Naive thymus-derived CD4-positive, alpha-beta T cell (primary cell): ENCODE measurements around the gene ATP8B3. TPM values are rescaled to one million over a fixed set of nuclear protein-coding genes. Genes with fewer than 3 reads are reported as not detected.
A peak's percentile ranks its signal among the peaks of the same experiment; 100 is the strongest.

ENCODE experiments used
- ATAC-seq: fragments of 150-1000 bp; cut with Tn5 transposase; 2 replicates; pipeline ENCODE4 v1.10.0; 2021; ENCODE audit warnings: mild to moderate bottlenecking, moderate library complexity
- CTCF ChIA-PET: fragments of 350-600 bp; sonication (Branson Sonifier 250); formaldehyde crosslinking; loops from one replicate; lab custom pipeline; 2021; ENCODE audit warnings: antibody characterized with exemption; lab: Charles Lee
- POLR2A ChIA-PET: fragments of 350-600 bp; sonication (Branson Sonifier 250); formaldehyde crosslinking; loops from one replicate; lab custom pipeline; 2021; ENCODE audit warnings: antibody characterized with exemption, inconsistent platforms; lab: Charles Lee
- DNase-seq, 9 donors: peaks; one replicate each; pipeline versions ENCODE4 v3.0.0 to v3.0.0-alpha.2; 2020 to 2022; ENCODE audit warnings: mixed read lengths in 1 of 9
- H3K27ac ChIP-seq: one replicate; pipeline ENCODE4 v1.7.0; 2013; ENCODE audit warnings: mild to moderate bottlenecking, low read depth, low read length, moderate library complexity
- H3K27me3 ChIP-seq, 2 donors: one replicate each; pipeline ENCODE4 v1.7.0; 2013; ENCODE audit warnings: low read length in 2 of 2, mild to moderate bottlenecking in 2 of 2, moderate library complexity in 2 of 2; ENCODE audit not compliant: control insufficient read depth in 2 of 2, insufficient read depth in 2 of 2
- H3K36me3 ChIP-seq, 3 experiments: 1 replicate in 2 of 3; 2 replicates in 1 of 3; pipeline ENCODE4 v1.7.0; 2013; ENCODE audit warnings: low read length in 3 of 3, mild to moderate bottlenecking in 3 of 3, moderate library complexity in 1 of 3; ENCODE audit not compliant: insufficient read depth in 3 of 3, control insufficient read depth in 2 of 3
- H3K4me1 ChIP-seq, 2 donors: one replicate each; pipeline ENCODE4 v1.7.0; 2013; ENCODE audit warnings: low read length in 2 of 2, mild to moderate bottlenecking in 2 of 2, moderate library complexity in 1 of 2; ENCODE audit not compliant: control insufficient read depth in 2 of 2, insufficient read depth in 2 of 2
- H3K4me3 ChIP-seq: 2 replicates; pipeline ENCODE4 v1.7.0; 2013; ENCODE audit warnings: mild to moderate bottlenecking, low read length
- H3K9me3 ChIP-seq, 3 experiments: 1 replicate in 2 of 3; 2 replicates in 1 of 3; pipeline ENCODE4 v1.7.0; 2013; ENCODE audit warnings: low read length in 3 of 3; ENCODE audit not compliant: control insufficient read depth in 2 of 3
- H3K27ac Mint-ChIP-seq, 9 donors: one replicate each; pipeline ENCODE4 v1.8.0; 2020 to 2022; ENCODE audit warnings: mixed read lengths in 9 of 9, mild to moderate bottlenecking in 8 of 9, moderate library complexity in 5 of 9, inconsistent platforms in 2 of 9
- H3K27me3 Mint-ChIP-seq, 5 donors: one replicate each; pipeline ENCODE4 v1.8.0; 2021 to 2022; ENCODE audit warnings: mixed read lengths in 5 of 5, mild to moderate bottlenecking in 1 of 5
- H3K36me3 Mint-ChIP-seq, 5 donors: one replicate each; pipeline ENCODE4 v1.8.0; 2020 to 2022; ENCODE audit warnings: mixed read lengths in 5 of 5, mild to moderate bottlenecking in 3 of 5, inconsistent platforms in 1 of 5
- H3K4me1 Mint-ChIP-seq, 7 donors: one replicate each; pipeline ENCODE4 v1.8.0; 2020 to 2022; ENCODE audit warnings: mixed read lengths in 7 of 7, mild to moderate bottlenecking in 3 of 7, inconsistent platforms in 1 of 7
- H3K4me3 Mint-ChIP-seq, 10 donors: one replicate each; pipeline ENCODE4 v1.8.0; 2020 to 2022; ENCODE audit warnings: mild to moderate bottlenecking in 10 of 10, mixed read lengths in 10 of 10, moderate library complexity in 6 of 10, inconsistent platforms in 2 of 10
- H3K9me3 Mint-ChIP-seq, 11 donors: one replicate each; pipeline ENCODE4 v1.8.0; 2020 to 2022; ENCODE audit warnings: mixed read lengths in 11 of 11, mild to moderate bottlenecking in 4 of 11, inconsistent platforms in 1 of 11, moderate library complexity in 1 of 11
- intact Hi-C, 2 donors: fragments of 100-400 bp; cut with micrococcal nuclease; formaldehyde crosslinking; loops; one replicate each; pipeline ENCODE4 v1.15.1; 2023
- polyA plus RNA-seq, 2 donors: library from polyadenylated mRNA; unstranded; fragments of 300-500 nt; fragmentation: Illumina TruSeq; gene quantifications; one replicate each; pipeline ENCODE4 v1.2.3, GENCODE V29; 2021
- total RNA-seq, 6 experiments: library from RNA in 5 of 6; stranded (reverse) in 5 of 6; gene quantifications; 1 replicate in 5 of 6; 2 replicates in 1 of 6; pipeline ENCODE4 v1.2.3 and lab custom pipeline; 2021 to 2026

ATP8B3 gene
- total and polyA plus RNA-seq, 7 experiments from 2014 or later: 0.83 to 15.3 (median 3.2) TPM

- Histone ChIP-seq H3K4me1 (no peaks in the 10 kb centered on the region), H3K27ac (no peak overlapping the region), H3K4me3 (no peak overlapping the region), H3K27me3 (no peaks in the 10 kb centered on the region), H3K36me3 (peaks cover 0 to 59% (median 3%) of the 10 kb centered on the region in 3 experiments), H3K9me3 (no peaks in the 10 kb centered on the region)
- Mint-ChIP-seq H3K4me1 (peaks cover 0 to 19% (median 7%) of the 10 kb centered on the region in 7 donors), H3K27me3 (no peaks in the 10 kb centered on the region), H3K4me3 (no peak overlapping the region), H3K9me3 (no peaks in the 10 kb centered on the region), H3K36me3 (peaks cover 0 to 4% (median 0%) of the 10 kb centered on the region in 5 donors), H3K27ac (no peak overlapping the region)
- DNase-seq (no peak), ATAC-seq (no peak)
- CTCF ChIA-PET: interaction anchor here (0.6 kb wide), 1 partner anchor 10 kb away, joined by 5 read pairs; no protein-coding TSS in a partner anchor
- intact Hi-C loops: no loop called here
- POLR2A ChIA-PET: no interaction called here
These were observed 20.1 kb upstream of the ATP8B3 start for GRCh38 chr19:1832046-1832663.

- Mint-ChIP-seq H3K9me3 (no peaks in the 10 kb centered on the region), H3K36me3 (peaks cover 0 to 4% (median 0%) of the 10 kb centered on the region in 5 donors), H3K4me3 (peak overlapping the region in 1 of 10 donors; percentile 12), H3K27ac (no peak overlapping the region), H3K27me3 (no peaks in the 10 kb centered on the region), H3K4me1 (peaks cover 0 to 12% (median 4%) of the 10 kb centered on the region in 7 donors)
- no peak overlapping the region for H3K27ac ChIP-seq
- POLR2A ChIA-PET: interaction anchor here (1.0 kb wide), 1 partner anchor 8 kb away, joined by 4 read pairs; no protein-coding TSS in a partner anchor
- H3K4me3 ChIP-seq: no peak overlapping the region
- ATAC-seq (no peak), DNase-seq (no peak)
- CTCF ChIA-PET: no interaction called here
- intact Hi-C loops: no loop called here
- no peaks in the 10 kb centered on the region for H3K9me3 ChIP-seq
- H3K36me3 ChIP-seq: peaks cover 0 to 69% (median 3%) of the 10 kb centered on the region in 3 experiments
- peaks cover 3 to 4% of the 10 kb centered on the region in 2 donors for H3K4me1 ChIP-seq
- H3K27me3 ChIP-seq: no peaks in the 10 kb centered on the region
These were observed 18.9 kb upstream of the ATP8B3 start for GRCh38 chr19:1830978-1831377.

- ATAC-seq: no peak
- Histone ChIP-seq H3K4me1 (peaks cover 3 to 6% of the 10 kb centered on the region in 2 donors), H3K36me3 (peaks cover 0 to 69% (median 3%) of the 10 kb centered on the region in 3 experiments), H3K27ac (no peak overlapping the region), H3K4me3 (no peak overlapping the region), H3K27me3 (no peaks in the 10 kb centered on the region), H3K9me3 (no peaks in the 10 kb centered on the region)
- Mint-ChIP-seq H3K4me3 (no peak overlapping the region), H3K27me3 (no peaks in the 10 kb centered on the region), H3K36me3 (peaks cover 0 to 4% (median 1%) of the 10 kb centered on the region in 5 donors), H3K4me1 (peaks cover 0 to 12% (median 4%) of the 10 kb centered on the region in 7 donors), H3K27ac (peak overlapping the region in 1 of 9 donors; percentile 25), H3K9me3 (no peaks in the 10 kb centered on the region)
- DNase-seq: no peak
- intact Hi-C loops: no loop called here
- CTCF ChIA-PET: no interaction called here
- POLR2A ChIA-PET: interaction anchor here (1.0 kb wide), 1 partner anchor 8 kb away, joined by 4 read pairs; no protein-coding TSS in a partner anchor
These were observed 18.5 kb upstream of the ATP8B3 start for GRCh38 chr19:1830568-1830967.

DNA sequence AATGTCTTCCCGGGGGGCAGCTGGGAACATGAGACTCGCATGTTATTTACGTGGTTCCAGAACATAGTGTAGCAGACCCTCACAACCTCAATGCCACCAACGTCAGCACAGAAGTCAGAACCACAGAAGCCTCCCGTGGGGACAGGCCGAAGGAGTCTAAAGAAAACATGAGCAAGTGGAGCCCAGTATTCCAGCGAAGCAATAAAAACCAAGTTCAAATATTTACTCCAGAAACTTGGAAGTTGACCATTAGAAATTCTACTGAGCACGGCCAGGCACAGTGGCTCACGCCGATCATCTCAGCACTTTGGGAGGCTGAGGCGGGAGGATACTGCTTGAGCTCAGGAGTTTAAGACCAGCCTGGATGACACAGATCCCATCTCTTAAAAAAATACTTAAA is 17.9 kb upstream of the ATP8B3 start:
- Mint-ChIP-seq H3K27ac (no peak overlapping the region), H3K4me1 (peaks cover 0 to 12% (median 4%) of the 10 kb centered on the region in 7 donors), H3K27me3 (no peaks in the 10 kb centered on the region), H3K9me3 (no peaks in the 10 kb centered on the region), H3K36me3 (peaks cover 0 to 4% (median 1%) of the 10 kb centered on the region in 5 donors), H3K4me3 (no peak overlapping the region)
- H3K27ac ChIP-seq: no peak overlapping the region
- H3K9me3 ChIP-seq: no peaks in the 10 kb centered on the region
- H3K4me3 ChIP-seq: no peak overlapping the region
- H3K4me1 ChIP-seq: peaks cover 3 to 6% of the 10 kb centered on the region in 2 donors
- intact Hi-C loops: no loop called here
- ChIA-PET POLR2A (interaction anchor here (1.0 kb wide), 1 partner anchor 9 kb away, joined by 4 read pairs; no protein-coding TSS in a partner anchor), CTCF (no interaction called here)
- no peak for ATAC-seq
- DNase-seq: no peak
- peaks cover 0 to 67% (median 3%) of the 10 kb centered on the region in 3 experiments for H3K36me3 ChIP-seq
- H3K27me3 ChIP-seq: no peaks in the 10 kb centered on the region

- Mint-ChIP-seq H3K9me3 (no peaks in the 10 kb centered on the region), H3K36me3 (peaks cover 0 to 9% (median 3%) of the 10 kb centered on the region in 5 donors), H3K27me3 (no peaks in the 10 kb centered on the region), H3K4me1 (peaks cover 0 to 12% (median 4%) of the 10 kb centered on the region in 7 donors), H3K27ac (peak overlapping the region in 1 of 9 donors; percentile 43), H3K4me3 (no peak overlapping the region)
- intact Hi-C loops: no loop called here
- ChIA-PET POLR2A (no interaction called here), CTCF (interaction anchor here (1.1 to 1.3 kb wide), 2 partner anchors 9 to 25 kb away, joined by 3 to 6 read pairs; no protein-coding TSS in a partner anchor)
- ATAC-seq: no peak
- no peaks in the 10 kb centered on the region for H3K27me3 ChIP-seq
- H3K4me3 ChIP-seq: no peak overlapping the region
- no peak overlapping the region for H3K27ac ChIP-seq
- no peak for DNase-seq
- peaks cover 0 to 70% (median 9%) of the 10 kb centered on the region in 3 experiments for H3K36me3 ChIP-seq
- peaks cover 3 to 6% of the 10 kb centered on the region in 2 donors for H3K4me1 ChIP-seq
- H3K9me3 ChIP-seq: no peaks in the 10 kb centered on the region
These were observed 16.5 kb upstream of the ATP8B3 start for GRCh38 chr19:1828279-1829238.

DNA sequence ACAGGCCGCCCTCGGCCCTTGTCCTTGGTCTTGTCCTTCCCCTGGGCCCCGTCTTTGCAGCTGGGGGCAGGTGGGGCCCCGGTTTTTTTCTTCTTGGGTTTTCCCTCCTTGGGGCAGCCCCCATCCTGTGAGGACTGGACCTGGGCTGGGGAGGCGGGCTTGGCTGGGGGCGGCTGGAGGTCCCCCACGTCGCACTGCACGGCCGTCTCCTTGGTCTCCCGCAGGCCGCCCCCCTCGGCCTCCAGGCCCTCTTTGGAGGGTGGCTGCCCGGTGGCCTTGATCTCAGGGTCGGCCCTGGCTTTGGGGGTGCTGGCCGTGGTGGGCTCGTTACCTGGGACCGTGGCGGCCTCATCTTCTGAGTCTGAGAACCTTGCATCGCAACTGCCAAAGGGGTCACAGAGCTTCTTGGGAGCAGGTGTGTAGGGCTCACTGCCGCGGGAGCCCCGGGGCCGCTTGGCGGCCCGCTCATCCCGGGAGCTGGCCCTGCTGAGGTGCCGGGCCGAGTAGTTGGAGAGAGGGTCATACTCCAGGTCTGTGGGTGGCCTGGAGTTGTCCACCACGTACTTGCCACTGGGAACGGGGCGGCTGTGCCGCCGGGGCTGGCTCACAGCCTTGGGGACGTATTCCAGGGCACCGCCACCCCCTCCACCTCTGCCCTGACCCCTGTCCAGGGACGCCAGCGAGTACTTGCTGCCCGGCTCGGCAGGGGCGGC is 15.6 kb upstream of the ATP8B3 start:
- Histone ChIP-seq H3K4me3 (no peak overlapping the region), H3K27me3 (no peaks in the 10 kb centered on the region), H3K4me1 (peaks cover 3 to 6% of the 10 kb centered on the region in 2 donors), H3K27ac (no peak overlapping the region), H3K9me3 (no peaks in the 10 kb centered on the region), H3K36me3 (peaks cover 0 to 74% (median 14%) of the 10 kb centered on the region in 3 experiments)
- no peak overlapping the region for H3K4me3 Mint-ChIP-seq
- ATAC-seq (no peak), DNase-seq (no peak)
- H3K27ac Mint-ChIP-seq: no peak overlapping the region
- ChIA-PET CTCF (interaction anchor here (1.1 kb wide), 1 partner anchor 26 kb away, joined by 3 read pairs; no protein-coding TSS in a partner anchor), POLR2A (no interaction called here)
- H3K27me3 Mint-ChIP-seq: no peaks in the 10 kb centered on the region
- H3K4me1 Mint-ChIP-seq: peaks cover 0 to 7% (median 0%) of the 10 kb centered on the region in 7 donors
- no peaks in the 10 kb centered on the region for H3K9me3 Mint-ChIP-seq
- intact Hi-C loops: loop anchor here (2.0 kb wide), 1 partner anchor 39 kb away; no protein-coding TSS in a partner anchor
- peaks cover 0 to 9% (median 3%) of the 10 kb centered on the region in 5 donors for H3K36me3 Mint-ChIP-seq
